Ishikawa (cell line): ENCODE data around the gene HSD11B1L.
A peak's percentile ranks its signal among the peaks of the same experiment; 100 is the strongest.

Source experiments
- CEBPB ChIP-seq: IDR thresholded peaks from 2 replicates; pipeline ENCODE4 v1.6.1; 2012
- CREB1 ChIP-seq: IDR thresholded peaks from 2 replicates; pipeline ENCODE4 v1.6.1; 2012; ENCODE audit warnings: low read depth
- EGR1 ChIP-seq: IDR thresholded peaks from 2 replicates; pipeline ENCODE4 v1.6.1; 2012
- EP300 ChIP-seq: IDR thresholded peaks from 2 replicates; pipeline ENCODE4 v1.6.1; 2012; ENCODE audit warnings: borderline replicate concordance
- FOXM1 ChIP-seq: IDR thresholded peaks from 2 replicates; pipeline ENCODE4 v1.6.1; 2012; ENCODE audit warnings: low read depth, borderline replicate concordance
- MAX ChIP-seq: IDR thresholded peaks from 2 replicates; pipeline ENCODE4 v1.6.1; 2012
- NFIC ChIP-seq: IDR thresholded peaks from 2 replicates; pipeline ENCODE4 v1.6.1; 2012
- RAD21 ChIP-seq: IDR thresholded peaks from 2 replicates; pipeline ENCODE4 v1.6.1; 2012; ENCODE audit warnings: low read depth
- REST ChIP-seq: IDR thresholded peaks from 2 replicates; pipeline ENCODE4 v1.6.1; 2012; ENCODE audit warnings: low read depth, mild to moderate bottlenecking
- TAF1 ChIP-seq: IDR thresholded peaks from 2 replicates; pipeline ENCODE4 v1.6.1; 2012; ENCODE audit warnings: low read depth, mild to moderate bottlenecking
- TCF12 ChIP-seq: IDR thresholded peaks from 2 replicates; pipeline ENCODE4 v1.6.1; 2012; ENCODE audit warnings: low read depth
- TEAD4 ChIP-seq: IDR thresholded peaks from 2 replicates; pipeline ENCODE4 v1.6.1; 2012
- USF1 ChIP-seq: IDR thresholded peaks from 2 replicates; pipeline ENCODE4 v1.6.1; 2012
- YY1 ChIP-seq: IDR thresholded peaks from 2 replicates; pipeline ENCODE4 v1.6.1; 2012; ENCODE audit warnings: low read depth
- ZBTB7A ChIP-seq: IDR thresholded peaks from 2 replicates; pipeline ENCODE4 v1.6.1; 2012; ENCODE audit warnings: low read depth

The HSD11B1L gene

GRCh38 chr19:5684694-5685430, 4.0 kb downstream of the HSD11B1L start:
- no peak for TF ChIP-seq YY1
- TF ChIP-seq TAF1, result no peak
- TF ChIP-seq USF1, result no peak
- no peak for TF ChIP-seq ZBTB7A
- TF ChIP-seq EGR1, result no peak
- TF ChIP-seq REST, result no peak
- TF ChIP-seq TCF12, result no peak
- no peak for TF ChIP-seq RAD21
- TF ChIP-seq MAX, result no peak
- no peak for TF ChIP-seq NFIC
- no peak for TF ChIP-seq CEBPB
- no peak for TF ChIP-seq EP300

- TF ChIP-seq USF1 (peak; percentile 25; the same call in 1 of the 2 replicates), RAD21 (no peak)
Observed at GRCh38 chr19:5686326-5686646, 5.5 kb downstream of the HSD11B1L start.

GRCh38 chr19:5686647-5687359, 6.0 kb downstream of the HSD11B1L start:
- peak; percentile 66; the same call in 1 of the 2 replicates for TF ChIP-seq CREB1
- TF ChIP-seq REST, result no peak
- TF ChIP-seq ZBTB7A, result no peak
- no peak for TF ChIP-seq EGR1
- TF ChIP-seq YY1, result 0 out of 2 replicates have a peak, but pooled peaks have one; percentile 33
- no peak for TF ChIP-seq NFIC
- no peak for TF ChIP-seq FOXM1
- no peak for TF ChIP-seq TCF12
- peak; percentile 51; the same call in 1 of the 2 replicates for TF ChIP-seq MAX
- TF ChIP-seq TEAD4, result no peak
- TF ChIP-seq RAD21, result peak; percentile 33; the same call in 1 of the 2 replicates
- no peak for TF ChIP-seq EP300
- no peak for TF ChIP-seq TAF1
- no peak for TF ChIP-seq USF1
- TF ChIP-seq CEBPB, result no peak

GRCh38 chr19:5687360-5688198, 6.8 kb downstream of the HSD11B1L start:
- TF ChIP-seq MAX (no peak), NFIC (no peak), TCF12 (no peak), EP300 (no peak), YY1 (no peak), USF1 (no peak)
